SK-N-SH treated with all-trans-retinoic acid at 6 μM for 48 hours (cell line): ENCODE data around the gene PUSL1.

Experiments used
- ISL1 ChIP-seq: fragments of 250-450 bp; sonication (Bioruptor Pico); IDR thresholded peaks from 2 replicates; pipeline ENCODE4 v2.1.2; 2022; ENCODE audit warnings: mild to moderate bottlenecking, moderate library complexity
- RARB ChIP-seq: fragments of 250-450 bp; sonication (Bioruptor Pico); IDR thresholded peaks from 2 replicates; pipeline ENCODE4 v1.8.0; 2021; ENCODE audit warnings: mild to moderate bottlenecking, moderate library complexity
- ZFP30 ChIP-seq: fragments of 450-650 bp; formaldehyde crosslinking; IDR thresholded peaks from 2 replicates; pipeline ENCODE4 v1.5.0; 2022; ENCODE audit warnings: mild to moderate bottlenecking, moderate library complexity
- ZNF565 ChIP-seq: fragments of 450-650 bp; formaldehyde crosslinking; conservative IDR thresholded peaks from 2 replicates; pipeline ENCODE4 v1.5.0; 2020; ENCODE audit warnings: low read depth, mild to moderate bottlenecking, moderate library complexity
- TF ChIP-seq, protein P1 (sequence below): fragments of 250-450 bp; sonication (Bioruptor Pico); IDR thresholded peaks from 2 replicates; pipeline ENCODE4 v1.8.0; 2020; ENCODE audit warnings: mild to moderate bottlenecking, moderate library complexity, borderline replicate concordance
- TF ChIP-seq, protein P2 (sequence below): fragments of 250-450 bp; sonication (Bioruptor Pico); IDR thresholded peaks from 2 replicates; pipeline ENCODE4 v1.5.1; 2020; ENCODE audit warnings: low read depth, mild to moderate bottlenecking, moderate library complexity
- TF ChIP-seq, protein P3 (sequence below): fragments of 250-450 bp; sonication (Bioruptor Pico); IDR thresholded peaks from 2 replicates; pipeline ENCODE4 v1.5.0; 2020; ENCODE audit warnings: mild to moderate bottlenecking, moderate library complexity

DNA sequence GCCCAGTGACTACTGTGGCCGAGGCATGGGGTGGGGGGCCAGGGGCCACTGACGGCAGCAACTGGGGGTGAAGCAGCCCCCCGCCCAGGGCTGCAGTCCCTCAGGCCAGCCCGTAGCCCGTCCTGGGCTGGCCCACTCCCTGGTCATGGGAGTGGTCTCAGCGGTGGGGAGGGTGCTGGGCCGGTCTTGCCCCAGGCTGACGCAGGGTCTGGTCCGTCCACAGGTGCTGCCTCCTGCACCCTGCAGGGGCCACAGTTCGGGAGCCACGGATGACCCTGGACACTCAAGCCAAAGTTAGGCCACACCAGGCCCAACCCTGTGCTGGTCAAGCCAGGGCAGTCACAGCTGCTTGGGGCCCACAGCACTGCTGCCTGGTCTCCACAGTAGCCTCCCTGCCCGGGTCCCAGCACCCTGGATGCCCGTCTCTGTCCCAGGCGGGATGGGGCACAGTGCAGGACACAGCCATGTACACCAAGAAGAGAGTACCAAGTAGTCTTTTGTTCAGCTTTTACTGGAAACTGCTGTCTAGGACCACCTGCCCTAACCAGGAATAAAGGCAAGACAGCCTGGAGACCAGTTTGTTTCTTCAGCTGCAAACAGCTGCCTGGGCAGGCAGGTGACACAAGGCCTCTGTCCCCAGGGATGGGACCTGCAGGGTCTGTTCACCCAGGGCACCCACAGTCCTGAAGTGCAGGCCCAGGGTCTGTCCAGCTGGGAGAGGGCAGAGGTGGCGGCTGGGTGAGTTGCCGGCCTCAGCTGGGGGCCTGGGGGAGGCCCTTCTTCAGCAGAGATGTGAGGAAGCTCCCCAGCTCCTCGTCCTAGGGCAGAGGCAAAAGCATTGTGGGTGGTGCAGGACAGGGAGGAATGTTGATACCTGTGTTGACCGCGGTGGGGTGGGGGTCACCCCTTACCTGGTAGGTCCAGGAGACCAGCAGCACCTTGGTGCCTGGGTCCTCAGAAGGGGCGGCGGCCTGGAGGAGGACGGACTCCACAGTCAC, 3.0 kb downstream of the PUSL1 start:
- TF ChIP-seq, protein P1, sequence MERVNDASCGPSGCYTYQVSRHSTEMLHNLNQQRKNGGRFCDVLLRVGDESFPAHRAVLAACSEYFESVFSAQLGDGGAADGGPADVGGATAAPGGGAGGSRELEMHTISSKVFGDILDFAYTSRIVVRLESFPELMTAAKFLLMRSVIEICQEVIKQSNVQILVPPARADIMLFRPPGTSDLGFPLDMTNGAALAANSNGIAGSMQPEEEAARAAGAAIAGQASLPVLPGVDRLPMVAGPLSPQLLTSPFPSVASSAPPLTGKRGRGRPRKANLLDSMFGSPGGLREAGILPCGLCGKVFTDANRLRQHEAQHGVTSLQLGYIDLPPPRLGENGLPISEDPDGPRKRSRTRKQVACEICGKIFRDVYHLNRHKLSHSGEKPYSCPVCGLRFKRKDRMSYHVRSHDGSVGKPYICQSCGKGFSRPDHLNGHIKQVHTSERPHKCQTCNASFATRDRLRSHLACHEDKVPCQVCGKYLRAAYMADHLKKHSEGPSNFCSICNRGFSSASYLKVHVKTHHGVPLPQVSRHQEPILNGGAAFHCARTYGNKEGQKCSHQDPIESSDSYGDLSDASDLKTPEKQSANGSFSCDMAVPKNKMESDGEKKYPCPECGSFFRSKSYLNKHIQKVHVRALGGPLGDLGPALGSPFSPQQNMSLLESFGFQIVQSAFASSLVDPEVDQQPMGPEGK: no peak
- TF ChIP-seq RARB (no peak), ZFP30 (CRISPR knock-in tag) (no peak), ISL1 (CRISPR knock-in tag) (no peak), ZNF565 (CRISPR knock-in tag) (no peak)
- TF ChIP-seq, protein P2, sequence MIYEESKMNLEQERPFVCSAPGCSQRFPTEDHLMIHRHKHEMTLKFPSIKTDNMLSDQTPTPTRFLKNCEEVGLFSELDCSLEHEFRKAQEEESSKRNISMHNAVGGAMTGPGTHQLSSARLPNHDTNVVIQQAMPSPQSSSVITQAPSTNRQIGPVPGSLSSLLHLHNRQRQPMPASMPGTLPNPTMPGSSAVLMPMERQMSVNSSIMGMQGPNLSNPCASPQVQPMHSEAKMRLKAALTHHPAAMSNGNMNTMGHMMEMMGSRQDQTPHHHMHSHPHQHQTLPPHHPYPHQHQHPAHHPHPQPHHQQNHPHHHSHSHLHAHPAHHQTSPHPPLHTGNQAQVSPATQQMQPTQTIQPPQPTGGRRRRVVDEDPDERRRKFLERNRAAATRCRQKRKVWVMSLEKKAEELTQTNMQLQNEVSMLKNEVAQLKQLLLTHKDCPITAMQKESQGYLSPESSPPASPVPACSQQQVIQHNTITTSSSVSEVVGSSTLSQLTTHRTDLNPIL (CRISPR knock-in tag): no peak
- TF ChIP-seq, protein P3, sequence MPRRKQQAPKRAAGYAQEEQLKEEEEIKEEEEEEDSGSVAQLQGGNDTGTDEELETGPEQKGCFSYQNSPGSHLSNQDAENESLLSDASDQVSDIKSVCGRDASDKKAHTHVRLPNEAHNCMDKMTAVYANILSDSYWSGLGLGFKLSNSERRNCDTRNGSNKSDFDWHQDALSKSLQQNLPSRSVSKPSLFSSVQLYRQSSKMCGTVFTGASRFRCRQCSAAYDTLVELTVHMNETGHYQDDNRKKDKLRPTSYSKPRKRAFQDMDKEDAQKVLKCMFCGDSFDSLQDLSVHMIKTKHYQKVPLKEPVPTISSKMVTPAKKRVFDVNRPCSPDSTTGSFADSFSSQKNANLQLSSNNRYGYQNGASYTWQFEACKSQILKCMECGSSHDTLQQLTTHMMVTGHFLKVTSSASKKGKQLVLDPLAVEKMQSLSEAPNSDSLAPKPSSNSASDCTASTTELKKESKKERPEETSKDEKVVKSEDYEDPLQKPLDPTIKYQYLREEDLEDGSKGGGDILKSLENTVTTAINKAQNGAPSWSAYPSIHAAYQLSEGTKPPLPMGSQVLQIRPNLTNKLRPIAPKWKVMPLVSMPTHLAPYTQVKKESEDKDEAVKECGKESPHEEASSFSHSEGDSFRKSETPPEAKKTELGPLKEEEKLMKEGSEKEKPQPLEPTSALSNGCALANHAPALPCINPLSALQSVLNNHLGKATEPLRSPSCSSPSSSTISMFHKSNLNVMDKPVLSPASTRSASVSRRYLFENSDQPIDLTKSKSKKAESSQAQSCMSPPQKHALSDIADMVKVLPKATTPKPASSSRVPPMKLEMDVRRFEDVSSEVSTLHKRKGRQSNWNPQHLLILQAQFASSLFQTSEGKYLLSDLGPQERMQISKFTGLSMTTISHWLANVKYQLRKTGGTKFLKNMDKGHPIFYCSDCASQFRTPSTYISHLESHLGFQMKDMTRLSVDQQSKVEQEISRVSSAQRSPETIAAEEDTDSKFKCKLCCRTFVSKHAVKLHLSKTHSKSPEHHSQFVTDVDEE: no peak
